Urothelium cell line (cell line): ENCODE measurements around the gene TREX2.
"Not testable (repeated sequence)": the region's sequence is repeated elsewhere in the genome, so short reads cannot be mapped to it uniquely, and the experiment has no call there.

Source experiments
- DNase-seq: peaks from one replicate; pipeline ENCODE4 v3.0.0; 2011; ENCODE audit warnings: low spot score, mixed read lengths
- FAIRE-seq: peaks from 2 replicates; lab custom pipeline; 2011; peaks lifted over from hg19 to GRCh38; lab: Jason Lieb, UNC

TREX2 gene

GRCh38 chrX:153410888-153411254, 35.0 kb downstream of the TREX2 start:
- FAIRE-seq (no peak), DNase-seq (no peak)

GRCh38 chrX:153410373-153410772, 35.5 kb downstream of the TREX2 start:
- DNase-seq (no peak), FAIRE-seq (no peak)

GRCh38 chrX:153409414-153410101, 36.3 kb downstream of the TREX2 start:
- DNase-seq (no peak), FAIRE-seq (no peak)

GRCh38 chrX:153408871-153409351, 36.9 kb downstream of the TREX2 start:
- no peak for DNase-seq
- FAIRE-seq: no peak

GRCh38 chrX:153408221-153408721, 37.6 kb downstream of the TREX2 start:
- no peak for FAIRE-seq

DNA sequence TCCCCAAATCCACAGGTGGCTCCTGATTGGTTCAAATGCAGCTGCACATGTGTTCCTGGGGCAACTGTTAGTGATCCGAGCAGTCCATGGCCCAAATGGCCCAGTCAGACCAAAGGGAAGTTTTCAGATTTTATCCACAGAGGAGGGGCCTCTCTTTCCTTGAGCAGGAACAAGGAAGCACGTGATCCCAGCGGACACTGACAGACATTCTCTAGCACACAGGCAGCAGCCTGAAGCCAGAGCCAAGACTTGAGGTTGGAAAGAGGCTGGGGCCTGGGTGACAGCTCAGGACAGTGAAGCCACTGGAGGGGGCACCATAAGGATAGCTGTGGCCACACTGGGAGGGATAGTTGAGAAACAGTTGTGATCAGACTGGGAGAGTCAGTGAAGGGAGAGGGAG, 38.1 kb downstream of the TREX2 start:
- DNase-seq (no peak), FAIRE-seq (no peak)

More at GRCh38 chrX:153408221-153408721, 37.6 kb downstream of the TREX2 start:
- DNase-seq: no peak

GRCh38 chrX:153406903-153407302, 39.0 kb downstream of the TREX2 start:
- FAIRE-seq (no peak), DNase-seq (no peak)

GRCh38 chrX:153406011-153406410, 39.8 kb downstream of the TREX2 start:
- no peak for FAIRE-seq
- no peak for DNase-seq

- FAIRE-seq: no peak
- DNase-seq: no peak
Observed at GRCh38 chrX:153405426-153405825, 40.4 kb downstream of the TREX2 start.

- DNase-seq, FAIRE-seq: not testable (repeated sequence)
Observed at GRCh38 chrX:153404333-153404732, 41.5 kb downstream of the TREX2 start.

DNA sequence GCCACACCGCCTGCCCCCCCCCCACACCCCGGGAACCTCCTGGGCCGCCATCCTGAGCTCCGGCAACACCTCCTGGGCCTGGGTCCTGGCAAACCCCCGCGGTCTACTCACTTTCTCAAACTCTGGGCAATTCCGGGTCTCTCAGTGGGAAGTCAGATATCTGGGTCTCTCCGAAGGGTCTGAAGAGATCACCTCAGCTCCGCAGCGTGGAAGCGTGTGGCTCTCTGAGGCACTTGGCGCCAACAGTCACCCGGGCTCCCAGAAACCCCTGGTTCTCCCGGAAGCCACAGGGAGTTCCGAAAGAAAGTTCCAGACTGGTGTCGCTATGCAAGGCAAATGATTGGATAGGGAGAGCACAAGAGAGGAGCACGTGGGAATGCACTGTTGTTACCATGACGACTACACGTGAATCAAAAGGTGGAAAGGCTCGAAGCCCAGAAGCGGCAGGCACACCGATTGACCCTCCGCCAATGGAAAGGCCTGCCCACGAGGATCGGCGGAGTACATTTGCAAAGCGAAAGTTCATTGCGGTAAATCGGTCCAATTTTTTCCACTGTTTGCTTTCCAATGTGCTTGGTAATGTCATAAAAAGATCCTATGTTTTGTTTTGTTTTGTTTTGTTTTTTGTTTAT, 44.6 kb downstream of the TREX2 start, which contains the start of gene PNMA6E:
Gene PNMA6E (minus strand): TSS at position 218 of the 632 bp plus-strand sequence. CDS start 2,501 bp downstream, outside the sequence.
- FAIRE-seq: no peak
- DNase-seq: no peak

- FAIRE-seq (no peak), DNase-seq (peak; percentile 77)
Observed at GRCh38 chrX:153400146-153401132, 45.4 kb downstream of the TREX2 start.

- DNase-seq (no peak), FAIRE-seq (no peak)
Observed at GRCh38 chrX:153398275-153398960, 47.4 kb downstream of the TREX2 start.

GRCh38 chrX:153397256-153397960, 48.4 kb downstream of the TREX2 start:
- FAIRE-seq (no peak), DNase-seq (no peak)

GRCh38 chrX:153396320-153397195, 49.3 kb downstream of the TREX2 start:
- FAIRE-seq: no peak

GRCh38 chrX:153395613-153396319, 50.1 kb downstream of the TREX2 start:
- FAIRE-seq: no peak
- no peak for DNase-seq

More at GRCh38 chrX:153396320-153397195, 49.3 kb downstream of the TREX2 start:
- DNase-seq: no peak

DNA sequence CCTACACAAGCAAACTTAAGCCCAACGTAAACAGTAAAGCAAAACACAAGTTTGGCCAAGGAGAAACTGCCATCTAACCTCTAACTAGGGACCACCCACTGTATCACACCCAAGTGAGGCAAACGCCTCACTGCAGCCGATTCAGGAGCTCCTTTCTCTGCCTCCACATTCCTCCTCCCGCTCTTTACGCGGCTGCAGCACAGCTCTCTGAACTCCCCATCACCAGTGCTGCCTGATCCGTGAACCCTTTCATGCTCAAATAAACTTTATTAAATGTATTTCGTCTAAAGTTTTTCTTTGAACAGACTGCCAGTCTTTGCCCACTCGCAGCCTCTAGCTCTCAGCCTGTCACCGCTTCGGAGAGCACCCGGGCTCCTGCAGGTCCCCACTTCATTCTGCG, 51.2 kb downstream of the TREX2 start:
- DNase-seq (no peak), FAIRE-seq (no peak)
